IMR-90 (cell line): Measurements from ENCODE around the gene CHI3L1. TPM values are rescaled to one million over a fixed set of nuclear protein-coding genes. Genes with fewer than 3 reads are reported as not detected.

Experiments
- ATAC-seq: fragments of 200-7000 bp; cut with Tn5 transposase; 2 replicates; pipeline ENCODE4 v1.9.1; 2020; ENCODE audit warnings: low read depth, mild to moderate bottlenecking, moderate library complexity
- BruUV-seq: library from RNA; stranded (reverse); fragments of 400-500 nt; replicated peaks from 2 replicates; lab custom pipeline; 2021; lab: Mats Ljungman, UMichigan
- CTCF ChIA-PET: fragments of 300-600 bp; formaldehyde crosslinking; extraction: SDS; loops from one replicate; lab custom pipeline; 2021; ENCODE audit warnings: antibody characterized with exemption; lab: Yijun Ruan, JAX
- POLR2A ChIA-PET: fragments of 300-600 bp; sonication (Branson Sonifier 250); formaldehyde crosslinking; loops from one replicate; lab custom pipeline; 2022; ENCODE audit warnings: antibody characterized with exemption; ENCODE audit not compliant: unreplicated experiment; lab: Charles Lee
- DNase-seq: peaks from one replicate; pipeline ENCODE4 v3.0.0; 2013
- H2AFZ ChIP-seq: replicated peaks from 2 replicates; pipeline ENCODE3; 2013; ENCODE audit warnings: low read length, mild to moderate bottlenecking; ENCODE audit not compliant: poor library complexity
- H2AK5ac ChIP-seq: 2 replicates; pipeline ENCODE4 v1.6.1; 2013; ENCODE audit warnings: low read depth, low read length, inconsistent platforms
- H2AK9ac ChIP-seq: replicated peaks from 2 replicates; pipeline ENCODE3; 2013; ENCODE audit warnings: mild to moderate bottlenecking, low read depth, low read length, moderate library complexity; ENCODE audit not compliant: poor library complexity
- H2BK120ac ChIP-seq: 2 replicates; pipeline ENCODE4 v1.6.1; 2013; ENCODE audit warnings: low read depth, low read length, inconsistent platforms
- H2BK15ac ChIP-seq: 3 replicates; pipeline ENCODE4 v1.6.1; 2013; ENCODE audit warnings: low read depth, low read length, inconsistent platforms
- H2BK20ac ChIP-seq: 2 replicates; pipeline ENCODE4 v1.6.1; 2013; ENCODE audit warnings: low read depth, mild to moderate bottlenecking, inconsistent platforms, low read length, moderate library complexity
- H2BK5ac ChIP-seq: 2 replicates; pipeline ENCODE4 v1.6.1; 2013; ENCODE audit warnings: mild to moderate bottlenecking, low read depth, low read length, inconsistent platforms; ENCODE audit not compliant: poor library complexity, severe bottlenecking
- H3K14ac ChIP-seq: replicated peaks from 2 replicates; pipeline ENCODE4 v1.6.1; 2013; ENCODE audit warnings: low read depth, low read length, inconsistent platforms
- H3K18ac ChIP-seq: 2 replicates; pipeline ENCODE4 v1.6.1; 2013; ENCODE audit warnings: low read depth, low read length, control low read depth
- H3K23ac ChIP-seq: 2 replicates; pipeline ENCODE4 v1.6.1; 2013; ENCODE audit warnings: low read depth, low read length, inconsistent platforms
- H3K27ac ChIP-seq: 2 replicates; pipeline ENCODE4 v1.5.1; 2013; ENCODE audit warnings: mild to moderate bottlenecking, control low read depth, low read length; ENCODE audit not compliant: insufficient read depth
- H3K27me3 ChIP-seq: 2 replicates; pipeline ENCODE4 v1.6.1; 2013; ENCODE audit warnings: low read length; ENCODE audit not compliant: control insufficient read depth, insufficient read depth
- H3K36me3 ChIP-seq: 2 replicates; pipeline ENCODE4 v1.6.1; 2013; ENCODE audit warnings: low read length, mixed read lengths; ENCODE audit not compliant: control insufficient read depth, insufficient read depth
- H3K4ac ChIP-seq: 2 replicates; pipeline ENCODE4 v1.6.1; 2013; ENCODE audit warnings: low read depth, low read length, inconsistent platforms
- H3K4me1 ChIP-seq: 2 replicates; pipeline ENCODE4 v1.6.1; 2013; ENCODE audit warnings: low read length, mixed read lengths; ENCODE audit not compliant: control insufficient read depth, insufficient read depth
- H3K4me2 ChIP-seq: 2 replicates; pipeline ENCODE4 v1.6.1; 2013; ENCODE audit warnings: low read depth, mild to moderate bottlenecking, control low read depth, low read length, moderate library complexity
- H3K4me3 ChIP-seq: 2 replicates; pipeline ENCODE4 v1.5.1; 2013; ENCODE audit warnings: low read depth, mild to moderate bottlenecking, control low read depth, low read length, moderate library complexity; ENCODE audit not compliant: insufficient read depth
- H3K56ac ChIP-seq: 2 replicates; pipeline ENCODE4 v1.6.1; 2013; ENCODE audit warnings: low read length, inconsistent platforms; ENCODE audit not compliant: insufficient read depth; ENCODE audit errors: extremely low read depth
- H3K79me1 ChIP-seq, 2 experiments: 2 replicates each; pipeline ENCODE4 v1.6.1; 2013; ENCODE audit warnings: low read length in 2 of 2, inconsistent platforms in 1 of 2, low read depth in 1 of 2
- H3K9ac ChIP-seq: 2 replicates; pipeline ENCODE4 v1.6.1; 2013; ENCODE audit warnings: low read depth, low read length, control low read depth
- H3K9me1 ChIP-seq: 2 replicates; pipeline ENCODE4 v1.6.1; 2013; ENCODE audit warnings: low read length, inconsistent platforms; ENCODE audit not compliant: insufficient read depth
- H3K9me3 ChIP-seq: 2 replicates; pipeline ENCODE4 v1.6.1; 2013; ENCODE audit warnings: low read length; ENCODE audit not compliant: control insufficient read depth, insufficient read depth
- H4K20me1 ChIP-seq: 2 replicates; pipeline ENCODE4 v1.6.1; 2013; ENCODE audit warnings: low read length, inconsistent platforms; ENCODE audit not compliant: insufficient read depth
- H4K5ac ChIP-seq: 2 replicates; pipeline ENCODE4 v1.6.1; 2013; ENCODE audit warnings: mild to moderate bottlenecking, low read depth, low read length, control low read depth
- H4K8ac ChIP-seq, 2 experiments: 2 replicates each; pipeline ENCODE4 v1.6.1; 2013; ENCODE audit warnings: low read depth in 2 of 2, low read length in 2 of 2, control low read depth in 1 of 2, inconsistent platforms in 1 of 2
- H4K91ac ChIP-seq: 2 replicates; pipeline ENCODE4 v1.6.1; 2013; ENCODE audit warnings: low read depth, low read length, inconsistent platforms; ENCODE audit not compliant: insufficient read depth
- BHLHE40 ChIP-seq: fragments of 150-350 bp; IDR thresholded peaks from 2 replicates; pipeline ENCODE4 v1.6.1; 2016; ENCODE audit warnings: mild to moderate bottlenecking, low read depth, low read length
- CHD1 ChIP-seq: IDR thresholded peaks from 2 replicates; pipeline ENCODE4 v1.6.1; 2012; ENCODE audit warnings: low read depth, low read length, improper control_type of control experiment
- ELK1 ChIP-seq: fragments of 150-350 bp; IDR thresholded peaks from 2 replicates; pipeline ENCODE4 v1.6.1; 2016; ENCODE audit warnings: low read depth, mild to moderate bottlenecking, low read length, moderate library complexity, borderline replicate concordance
- FOS ChIP-seq: fragments of 150-350 bp; IDR thresholded peaks from 2 replicates; pipeline ENCODE4 v1.6.1; 2016; ENCODE audit warnings: low read depth, low read length
- MAFK ChIP-seq: IDR thresholded peaks from 2 replicates; pipeline ENCODE4 v1.6.1; 2012; ENCODE audit warnings: low read depth, low read length, improper control_type of control experiment
- MAZ ChIP-seq: IDR thresholded peaks from 2 replicates; pipeline ENCODE4 v1.6.1; 2012; ENCODE audit warnings: low read depth, mild to moderate bottlenecking, low read length, improper control_type of control experiment, moderate library complexity, borderline replicate concordance
- NFE2L2 ChIP-seq: fragments of 150-350 bp; IDR thresholded peaks from 2 replicates; pipeline ENCODE4 v1.6.1; 2016; ENCODE audit warnings: low read depth, mild to moderate bottlenecking, low read length
- SMC3 ChIP-seq: fragments of 150-350 bp; IDR thresholded peaks from 2 replicates; pipeline ENCODE4 v1.6.1; 2016; ENCODE audit warnings: low read depth, mild to moderate bottlenecking, antibody characterized with exemption, low read length, moderate library complexity
- USF2 ChIP-seq: fragments of 150-350 bp; IDR thresholded peaks from 2 replicates; pipeline ENCODE4 v1.6.1; 2017; ENCODE audit warnings: mild to moderate bottlenecking, antibody characterized with exemption, low read length, low read depth
- WGBS, 2 experiments: methylation state at CpG; one replicate each; pipeline versions ENCODE4 v1.1.5 to v1.1.7; 2013; ENCODE audit warnings: missing lambda C conversion rate in 2 of 2; ENCODE audit not compliant: insufficient read length in 1 of 2; ENCODE audit errors: extremely low coverage in 2 of 2; 5-methylcytosine and 5-hydroxymethylcytosine counted together
- dilution Hi-C: fragments of 300-500 bp; cut with HindIII; formaldehyde crosslinking; loops from one replicate; pipeline ENCODE4 v1.14.3; 2018; ENCODE audit warnings: low sequenced_read_pairs; ENCODE audit not compliant: unreplicated experiment
- in situ Hi-C: fragments of 300-500 bp; cut with MboI; formaldehyde crosslinking; loops from 3 replicates; pipeline ENCODE4 v1.14.3; 2019; ENCODE audit warnings: low sequenced_read_pairs, inconsistent platforms, mixed read lengths
- intact Hi-C: fragments of 100-400 bp; cut with micrococcal nuclease; formaldehyde crosslinking; loops from 2 replicates; pipeline ENCODE4 v1.10.0; 2022
- polyA plus RNA-seq, 3 experiments: library from polyadenylated mRNA; depleted of rRNA; stranded (reverse); fragments of >200 nt; gene quantifications; 2 replicates each; pipeline ENCODE4 v1.2.3, GENCODE V29; 2012; ENCODE audit warnings: low replicate concordance in 1 of 3
- total RNA-seq: library from RNA; depleted of rRNA; stranded (reverse); fragments of >200 nt; gene quantifications from 2 replicates; pipeline ENCODE4 v1.2.3, GENCODE V29; 2012

The CHI3L1 gene
- total and polyA plus RNA-seq, 2 of the 4 experiments (the other 2 are of a cell fraction): 0.17 TPM; not detected in 1

DNA sequence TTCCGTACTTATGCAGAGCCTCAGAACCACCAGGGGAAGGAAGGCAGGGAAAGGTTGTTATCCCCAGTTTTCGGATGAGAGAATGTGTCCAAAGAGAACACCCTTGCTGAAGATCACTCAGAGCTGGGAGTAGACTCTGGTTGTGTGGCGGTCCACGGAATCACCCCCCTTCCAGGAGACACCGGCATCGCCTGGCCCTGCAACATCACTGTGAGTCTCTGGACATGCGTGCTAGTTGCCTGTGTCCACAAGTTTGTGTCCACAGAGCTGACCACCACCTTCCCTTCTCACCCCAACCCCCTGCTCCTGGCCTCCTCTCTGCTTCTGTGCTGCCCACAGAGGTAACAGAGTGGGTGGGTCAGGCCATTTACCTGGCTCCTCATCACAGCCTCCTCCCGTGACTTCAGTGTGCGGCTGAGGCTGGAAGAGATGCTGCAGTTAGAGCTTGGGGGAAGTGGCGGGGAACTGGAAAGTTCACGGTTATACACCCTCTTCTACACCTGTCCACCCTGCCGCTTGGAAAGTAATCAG lies 18.2 kb downstream of the CHI3L1 start:
- Histone ChIP-seq H4K20me1 (no peaks in the 10 kb centered on the region), H3K27me3 (peaks cover 12% of the 10 kb centered on the region), H3K79me1 (no peaks in the 10 kb centered on the region), H3K36me3 (no peaks in the 10 kb centered on the region), H3K4me3 (no peak overlapping the region), H3K9me3 (no peaks in the 10 kb centered on the region), H3K9me1 (no peaks in the 10 kb centered on the region), H2BK120ac (no peak overlapping the region), H2BK5ac (no peak overlapping the region), H4K8ac (no peak overlapping the region), H2BK15ac (no peak overlapping the region), H4K5ac (no peak overlapping the region), H2AK9ac (no peak overlapping the region), H3K4ac (no peak overlapping the region), H3K9ac (no peak overlapping the region), H2AFZ (peak overlapping the region; percentile 21), H3K14ac (no peak overlapping the region), H4K91ac (no peak overlapping the region), H3K56ac (no peak overlapping the region), H3K18ac (no peak overlapping the region), H2AK5ac (no peak overlapping the region), H3K27ac (no peak overlapping the region), H2BK20ac (no peak overlapping the region), H3K4me1 (no peaks in the 10 kb centered on the region), H3K4me2 (no peak overlapping the region), H3K23ac (no peak overlapping the region)
- ChIA-PET CTCF (interaction anchor here (1.2 kb wide), 1 partner anchor 129 kb away, joined by 6 read pairs; no protein-coding TSS in a partner anchor), POLR2A (no interaction called here)
- TF ChIP-seq MAFK: no peak
- no peak for TF ChIP-seq FOS
- TF ChIP-seq NFE2L2: no peak
- no peak for TF ChIP-seq BHLHE40
- no peak for TF ChIP-seq ELK1
- TF ChIP-seq CHD1: no peak
- no peak for TF ChIP-seq MAZ
- no peak for TF ChIP-seq USF2
- no peak for TF ChIP-seq SMC3
- in situ Hi-C loops (no loop called here), dilution Hi-C loops (no loop called here), intact Hi-C loops (no loop called here)
- no TSS peak for BruUV-seq
- 93% methylated on average over 5 of the region's 12 CpGs; no CpG with 5 or more reads in 1 of the 2 experiments for WGBS, 2 experiments
- ATAC-seq (no peak), DNase-seq (no peak)
